Anterior cingulate cortex (tissue), 58 donors: Measurements from ENCODE around the gene CFAP77.

Experiments
- DNase-seq, 58 donors: peaks; one replicate each; lab custom pipeline; 2025; lab: John Stamatoyannopoulos, UW

The CFAP77 gene

GRCh38 chr9:132447346-132447745 lies 37.3 kb downstream of the CFAP77 start:
- no peak for DNase-seq

GRCh38 chr9:132447902-132448301 lies 37.9 kb downstream of the CFAP77 start:
- no peak for DNase-seq

- DNase-seq: no peak
These were observed 41.3 kb downstream of the CFAP77 start for GRCh38 chr9:132451276-132451675.

GRCh38 chr9:132456241-132456640 lies 46.2 kb downstream of the CFAP77 start:
- DNase-seq: no peak

- DNase-seq: no peak
These were observed 47.7 kb downstream of the CFAP77 start for GRCh38 chr9:132457504-132458236.

GRCh38 chr9:132458432-132458831 lies 48.4 kb downstream of the CFAP77 start:
- no peak for DNase-seq

GRCh38 chr9:132459661-132460060 lies 49.6 kb downstream of the CFAP77 start:
- DNase-seq: no peak

GRCh38 chr9:132460240-132460639 lies 50.2 kb downstream of the CFAP77 start:
- no peak for DNase-seq

- DNase-seq: no peak
These were observed 51.4 kb downstream of the CFAP77 start for GRCh38 chr9:132461281-132461896.

- DNase-seq: no peak
These were observed 52.0 kb downstream of the CFAP77 start for GRCh38 chr9:132461971-132462370.

GRCh38 chr9:132464547-132464946 lies 54.5 kb downstream of the CFAP77 start:
- no peak for DNase-seq

- DNase-seq: no peak
These were observed 55.2 kb downstream of the CFAP77 start for GRCh38 chr9:132465131-132465635.

- no peak for DNase-seq
These were observed 62.2 kb downstream of the CFAP77 start for GRCh38 chr9:132472199-132472598.

GRCh38 chr9:132472599-132472998 lies 62.6 kb downstream of the CFAP77 start:
- no peak for DNase-seq

GRCh38 chr9:132474253-132474652 lies 64.2 kb downstream of the CFAP77 start:
- DNase-seq: no peak

GRCh38 chr9:132478353-132479050 lies 68.5 kb downstream of the CFAP77 start:
- DNase-seq: no peak

GRCh38 chr9:132479733-132480132 lies 69.7 kb downstream of the CFAP77 start:
- no peak for DNase-seq

GRCh38 chr9:132481053-132481849 lies 71.2 kb downstream of the CFAP77 start:
- no peak for DNase-seq

- no peak for DNase-seq
These were observed 72.3 kb downstream of the CFAP77 start for GRCh38 chr9:132482196-132482813.

- DNase-seq: no peak
These were observed 75.4 kb downstream of the CFAP77 start for GRCh38 chr9:132485393-132485792.
